Panc1 (cell line): ENCODE results near the gene NOS2. TPM values are rescaled to one million over a fixed set of nuclear protein-coding genes. Genes with fewer than 3 reads are reported as not detected.

Source experiments
- ATAC-seq: fragments of 200-7000 bp; cut with Tn5 transposase; 2 replicates; pipeline ENCODE4 v1.9.1; 2020; ENCODE audit warnings: mild to moderate bottlenecking, moderate library complexity
- BruUV-seq: library from RNA; stranded (reverse); fragments of 400-500 nt; replicated peaks from 2 replicates; lab custom pipeline; 2021; lab: Mats Ljungman, UMichigan
- CTCF ChIA-PET: fragments of 300-600 bp; sonication (Branson Sonifier 250); formaldehyde crosslinking; loops from one replicate; lab custom pipeline; 2022; ENCODE audit warnings: antibody characterized with exemption; lab: Charles Lee
- POLR2A ChIA-PET: fragments of 300-600 bp; sonication (Branson Sonifier 250); formaldehyde crosslinking; loops from one replicate; lab custom pipeline; 2022; ENCODE audit warnings: antibody characterized with exemption; lab: Charles Lee
- DNase-seq: peaks from one replicate; pipeline ENCODE4 v3.0.0-alpha.2; 2010; ENCODE audit warnings: low read depth, low spot score
- H3K27ac ChIP-seq: 2 replicates; pipeline ENCODE4 v1.5.1; 2011; ENCODE audit warnings: mild to moderate bottlenecking, low read length, inconsistent platforms
- H3K27me3 ChIP-seq: fragments of 200-500 bp; sonication (Bioruptor generic); 2 replicates; pipeline ENCODE4 v1.6.0; 2014; ENCODE audit warnings: low read length, inconsistent platforms; ENCODE audit not compliant: control insufficient read depth, insufficient read depth
- H3K36me3 ChIP-seq: fragments of 200-500 bp; sonication (Bioruptor generic); 2 replicates; pipeline ENCODE4 v1.5.1; 2014; ENCODE audit warnings: inconsistent platforms, mild to moderate bottlenecking, low read length, moderate library complexity; ENCODE audit not compliant: control insufficient read depth, insufficient read depth
- H3K4me1 ChIP-seq: 2 replicates; pipeline ENCODE4 v1.5.1; 2011; ENCODE audit warnings: inconsistent platforms, mild to moderate bottlenecking, low read length, moderate library complexity; ENCODE audit not compliant: control insufficient read depth, insufficient read depth
- H3K4me3 ChIP-seq, 2 experiments: 2 replicates each; pipeline ENCODE4 v1.5.1; 2011 to 2012; ENCODE audit warnings: low read depth in 2 of 2, low read length in 2 of 2, mild to moderate bottlenecking in 2 of 2, inconsistent platforms in 1 of 2, moderate library complexity in 1 of 2
- H3K9me3 ChIP-seq: fragments of 200-500 bp; sonication (Bioruptor generic); 2 replicates; pipeline ENCODE4 v1.5.1; 2014; ENCODE audit warnings: low read depth, mild to moderate bottlenecking, inconsistent platforms, low read length, moderate library complexity; ENCODE audit not compliant: control insufficient read depth, insufficient read depth
- POLR2AphosphoS5 ChIP-seq: IDR thresholded peaks from 2 replicates; pipeline ENCODE4 v1.6.1; 2012; ENCODE audit warnings: mild to moderate bottlenecking, low read depth, low read length, moderate library complexity
- SIN3A ChIP-seq: IDR thresholded peaks from 2 replicates; pipeline ENCODE4 v1.6.1; 2012; ENCODE audit warnings: low read depth, mild to moderate bottlenecking, low read length, moderate library complexity, borderline replicate concordance; ENCODE audit not compliant: insufficient read depth
- TCF7L2 ChIP-seq: IDR thresholded peaks from 2 replicates; pipeline ENCODE4 v1.6.1; 2011; ENCODE audit warnings: mild to moderate bottlenecking, low read depth, low read length, inconsistent platforms
- in situ Hi-C: cut with HindIII; loops from 2 replicates; pipeline ENCODE4 v1.10.0; 2016; ENCODE audit warnings: low sequenced_read_pairs, low pct_unique_long_range_greater_than_20kb
- intact Hi-C: fragments of 100-400 bp; cut with micrococcal nuclease; formaldehyde crosslinking; loops from one replicate; pipeline ENCODE4 v1.10.0; 2022; ENCODE audit not compliant: unreplicated experiment
- total RNA-seq: library from RNA; stranded (reverse); gene quantifications from one replicate; pipeline ENCODE4 v1.2.1, GENCODE V29; 2021; ENCODE audit not compliant: unreplicated experiment
- TF ChIP-seq, protein P1 (sequence below), 2 experiments: IDR thresholded peaks; 2 replicates each; pipeline ENCODE4 v1.6.1; 2011 to 2012; ENCODE audit warnings: low read depth in 2 of 2, control low read depth in 1 of 2, low read length in 1 of 2, mild to moderate bottlenecking in 1 of 2, moderate library complexity in 1 of 2; ENCODE audit not compliant: insufficient read depth in 1 of 2
- TF ChIP-seq, protein P2 (sequence below): fragments of 450-650 bp; IDR thresholded peaks from 2 replicates; pipeline ENCODE4 v1.5.1; 2017; ENCODE audit warnings: mild to moderate bottlenecking

The NOS2 gene
- total RNA-seq, 1 experiment from 2014 or later = 0.08 TPM

DNA sequence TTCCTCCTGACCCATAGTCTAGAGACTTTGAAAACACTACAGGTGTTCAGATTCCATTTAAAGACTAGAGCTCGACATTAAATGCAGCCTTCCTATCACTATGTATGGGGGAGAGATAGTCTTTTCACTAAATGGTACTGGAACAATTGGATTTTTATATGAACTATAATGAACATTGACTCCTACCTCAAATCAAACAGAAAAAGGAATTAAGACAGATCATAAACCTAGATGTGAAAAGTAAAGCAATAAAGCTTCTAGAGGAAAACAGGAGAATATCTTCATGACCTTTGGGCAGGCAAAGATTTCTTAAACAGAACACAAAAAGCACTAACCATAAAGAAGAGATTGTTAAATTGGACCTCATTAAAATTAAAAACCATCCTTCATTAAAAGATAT, 18.8 kb upstream of the NOS2 start:
- Histone ChIP-seq H3K9me3 (no peaks in the 10 kb centered on the region), H3K36me3 (no peaks in the 10 kb centered on the region), H3K4me1 (no peaks in the 10 kb centered on the region), H3K27ac (no peak overlapping the region), H3K27me3 (no peaks in the 10 kb centered on the region), H3K4me3 (no peak overlapping the region)
- intact Hi-C loops (no loop called here), in situ Hi-C loops (no loop called here)
- DNase-seq = no peak
- no TSS peak for BruUV-seq
- ChIA-PET POLR2A (interaction anchor here (0.6 kb wide), 1 partner anchor 72 kb away, joined by 9 read pairs; no protein-coding TSS in a partner anchor), CTCF (interaction anchor here (0.5 to 0.6 kb wide), 2 partner anchors 14 to 17 kb away, joined by 3 read pairs; no protein-coding TSS in a partner anchor)
- ATAC-seq = no peak
- TF ChIP-seq, protein P1, sequence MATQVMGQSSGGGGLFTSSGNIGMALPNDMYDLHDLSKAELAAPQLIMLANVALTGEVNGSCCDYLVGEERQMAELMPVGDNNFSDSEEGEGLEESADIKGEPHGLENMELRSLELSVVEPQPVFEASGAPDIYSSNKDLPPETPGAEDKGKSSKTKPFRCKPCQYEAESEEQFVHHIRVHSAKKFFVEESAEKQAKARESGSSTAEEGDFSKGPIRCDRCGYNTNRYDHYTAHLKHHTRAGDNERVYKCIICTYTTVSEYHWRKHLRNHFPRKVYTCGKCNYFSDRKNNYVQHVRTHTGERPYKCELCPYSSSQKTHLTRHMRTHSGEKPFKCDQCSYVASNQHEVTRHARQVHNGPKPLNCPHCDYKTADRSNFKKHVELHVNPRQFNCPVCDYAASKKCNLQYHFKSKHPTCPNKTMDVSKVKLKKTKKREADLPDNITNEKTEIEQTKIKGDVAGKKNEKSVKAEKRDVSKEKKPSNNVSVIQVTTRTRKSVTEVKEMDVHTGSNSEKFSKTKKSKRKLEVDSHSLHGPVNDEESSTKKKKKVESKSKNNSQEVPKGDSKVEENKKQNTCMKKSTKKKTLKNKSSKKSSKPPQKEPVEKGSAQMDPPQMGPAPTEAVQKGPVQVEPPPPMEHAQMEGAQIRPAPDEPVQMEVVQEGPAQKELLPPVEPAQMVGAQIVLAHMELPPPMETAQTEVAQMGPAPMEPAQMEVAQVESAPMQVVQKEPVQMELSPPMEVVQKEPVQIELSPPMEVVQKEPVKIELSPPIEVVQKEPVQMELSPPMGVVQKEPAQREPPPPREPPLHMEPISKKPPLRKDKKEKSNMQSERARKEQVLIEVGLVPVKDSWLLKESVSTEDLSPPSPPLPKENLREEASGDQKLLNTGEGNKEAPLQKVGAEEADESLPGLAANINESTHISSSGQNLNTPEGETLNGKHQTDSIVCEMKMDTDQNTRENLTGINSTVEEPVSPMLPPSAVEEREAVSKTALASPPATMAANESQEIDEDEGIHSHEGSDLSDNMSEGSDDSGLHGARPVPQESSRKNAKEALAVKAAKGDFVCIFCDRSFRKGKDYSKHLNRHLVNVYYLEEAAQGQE (IDR thresholded peaks at IDR 0.05; ENCODE audit: insufficient read depth in 1 of 2, low read depth in 2 of 2, low read length in 1 of 2) = no peak
- no peak for TF ChIP-seq SIN3A
- TF ChIP-seq, protein P2, sequence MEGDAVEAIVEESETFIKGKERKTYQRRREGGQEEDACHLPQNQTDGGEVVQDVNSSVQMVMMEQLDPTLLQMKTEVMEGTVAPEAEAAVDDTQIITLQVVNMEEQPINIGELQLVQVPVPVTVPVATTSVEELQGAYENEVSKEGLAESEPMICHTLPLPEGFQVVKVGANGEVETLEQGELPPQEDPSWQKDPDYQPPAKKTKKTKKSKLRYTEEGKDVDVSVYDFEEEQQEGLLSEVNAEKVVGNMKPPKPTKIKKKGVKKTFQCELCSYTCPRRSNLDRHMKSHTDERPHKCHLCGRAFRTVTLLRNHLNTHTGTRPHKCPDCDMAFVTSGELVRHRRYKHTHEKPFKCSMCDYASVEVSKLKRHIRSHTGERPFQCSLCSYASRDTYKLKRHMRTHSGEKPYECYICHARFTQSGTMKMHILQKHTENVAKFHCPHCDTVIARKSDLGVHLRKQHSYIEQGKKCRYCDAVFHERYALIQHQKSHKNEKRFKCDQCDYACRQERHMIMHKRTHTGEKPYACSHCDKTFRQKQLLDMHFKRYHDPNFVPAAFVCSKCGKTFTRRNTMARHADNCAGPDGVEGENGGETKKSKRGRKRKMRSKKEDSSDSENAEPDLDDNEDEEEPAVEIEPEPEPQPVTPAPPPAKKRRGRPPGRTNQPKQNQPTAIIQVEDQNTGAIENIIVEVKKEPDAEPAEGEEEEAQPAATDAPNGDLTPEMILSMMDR = no peak
- no peak for TF ChIP-seq TCF7L2
- TF ChIP-seq POLR2AphosphoS5 = no peak

DNA sequence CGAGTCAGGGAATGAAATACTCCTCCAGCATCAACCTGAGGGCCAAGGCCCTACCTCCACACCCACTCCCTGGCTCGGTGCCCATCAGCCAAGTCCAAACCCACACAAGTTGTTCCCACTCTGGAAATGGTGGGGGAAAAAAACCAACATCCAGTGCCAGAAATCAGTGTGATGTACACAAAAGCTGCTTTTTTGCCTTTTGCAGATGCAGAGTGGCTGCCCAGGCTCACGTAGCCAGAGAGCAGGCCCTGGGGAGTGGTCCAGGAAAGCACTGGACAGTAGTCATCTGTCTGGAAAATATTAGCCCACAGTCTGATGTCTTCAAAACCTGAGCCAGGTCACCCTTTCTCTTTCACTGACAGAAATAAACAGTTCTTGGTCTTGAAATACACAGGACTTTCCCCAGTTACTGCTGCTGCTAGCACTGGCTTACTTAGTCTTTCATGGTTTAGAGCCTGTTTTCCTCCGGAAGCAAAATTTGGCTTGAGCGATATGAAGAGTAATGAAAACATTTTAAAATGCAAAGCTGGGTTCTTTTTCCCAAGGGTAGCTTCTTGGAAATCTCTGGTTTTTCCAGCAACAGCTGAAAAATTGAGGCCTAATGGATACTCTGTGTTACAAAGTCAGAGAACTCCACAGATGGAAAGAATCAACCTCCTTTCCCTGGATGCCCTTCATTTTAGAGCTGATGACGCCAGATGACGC, 18.2 kb upstream of the NOS2 start:
- DNase-seq (no peak), ATAC-seq (no peak)
- TF ChIP-seq, protein P2 = no peak
- TF ChIP-seq POLR2AphosphoS5 (no peak), SIN3A (no peak), TCF7L2 (no peak)
- TF ChIP-seq, protein P1 (IDR thresholded peaks at IDR 0.05; ENCODE audit: insufficient read depth in 1 of 2, low read depth in 2 of 2, low read length in 1 of 2) = no peak
- H3K4me1 ChIP-seq = no peaks in the 10 kb centered on the region
- no peaks in the 10 kb centered on the region for H3K27me3 ChIP-seq
- ChIA-PET POLR2A (interaction anchor here (0.6 kb wide), 1 partner anchor 73 kb away, joined by 9 read pairs; no protein-coding TSS in a partner anchor), CTCF (interaction anchor here (0.6 kb wide), 1 partner anchor 16 kb away, joined by 3 read pairs; no protein-coding TSS in a partner anchor)
- BruUV-seq = no TSS peak
- H3K27ac ChIP-seq = no peak overlapping the region
- in situ Hi-C loops = no loop called here
- intact Hi-C loops = no loop called here
- no peak overlapping the region for H3K4me3 ChIP-seq
- H3K9me3 ChIP-seq = no peaks in the 10 kb centered on the region
- H3K36me3 ChIP-seq = no peaks in the 10 kb centered on the region
